Activated CD8-positive, alpha-beta memory T cell treated with anti-CD3 and anti-CD28 coated beads for 24 hours (primary cell): ENCODE measurements around the gene VKORC1L1.
"Not testable (repeated sequence)": the region's sequence is repeated elsewhere in the genome, so short reads cannot be mapped to it uniquely, and the experiment has no call there.

Source experiments
- DNase-seq: peaks from one replicate; pipeline ENCODE4 v3.0.0-alpha.2; 2020

The VKORC1L1 gene

GRCh38 chr7:65946904-65947303, 74.0 kb downstream of the VKORC1L1 start:
- no peak for DNase-seq

GRCh38 chr7:65951837-65952578, 79.1 kb downstream of the VKORC1L1 start:
- DNase-seq, result no peak

- DNase-seq, result no peak
Measured at GRCh38 chr7:65953001-65953720, 80.3 kb downstream of the VKORC1L1 start.

- no peak for DNase-seq
Measured at GRCh38 chr7:65953890-65954450, 81.1 kb downstream of the VKORC1L1 start.

- DNase-seq, result no peak
Measured at GRCh38 chr7:65955718-65956117, 82.8 kb downstream of the VKORC1L1 start.

GRCh38 chr7:65960351-65961074, 87.6 kb downstream of the VKORC1L1 start:
- no peak for DNase-seq

- DNase-seq, result no peak
Measured at GRCh38 chr7:65962033-65962432, 89.2 kb downstream of the VKORC1L1 start.

GRCh38 chr7:65964671-65965070, 91.8 kb downstream of the VKORC1L1 start:
- DNase-seq, result not testable (repeated sequence)

- no peak for DNase-seq
Measured at GRCh38 chr7:65966146-65966545, 93.3 kb downstream of the VKORC1L1 start.

GRCh38 chr7:65967361-65968155, 94.7 kb downstream of the VKORC1L1 start:
- no peak for DNase-seq

GRCh38 chr7:65968256-65969185, 95.6 kb downstream of the VKORC1L1 start:
- DNase-seq, result no peak

- DNase-seq, result peak; percentile 35
Measured at GRCh38 chr7:65971021-65971420, 98.1 kb downstream of the VKORC1L1 start.

GRCh38 chr7:65972976-65973375, 100.1 kb downstream of the VKORC1L1 start:
- DNase-seq, result peak; percentile 52

- peak; percentile 47 for DNase-seq
Measured at GRCh38 chr7:65974191-65974801, 101.4 kb downstream of the VKORC1L1 start.

- no peak for DNase-seq
Measured at GRCh38 chr7:65974876-65975275, 102.0 kb downstream of the VKORC1L1 start.

- no peak for DNase-seq
Measured at GRCh38 chr7:65975814-65976445, 103.1 kb downstream of the VKORC1L1 start.

GRCh38 chr7:65976659-65977196, 103.9 kb downstream of the VKORC1L1 start:
- no peak for DNase-seq

GRCh38 chr7:65978891-65979582, 106.2 kb downstream of the VKORC1L1 start:
- peak; percentile 54 for DNase-seq
